Activated naive CD8-positive, alpha-beta T cell treated with anti-CD3 and anti-CD28 coated beads, Interleukin-2, amount 50 U/mL, for 24 hours (primary cell): ENCODE results near the gene MYH13.

Source experiments
- ATAC-seq: fragments of 150-1000 bp; cut with Tn5 transposase; one replicate; pipeline ENCODE4 v1.10.0; 2021
- DNase-seq: peaks from one replicate; pipeline ENCODE4 v3.0.0; 2021
- H3K27ac Mint-ChIP-seq: one replicate; pipeline ENCODE4 v1.8.0; 2021; ENCODE audit warnings: mild to moderate bottlenecking, mixed read lengths
- H3K27me3 Mint-ChIP-seq: one replicate; pipeline ENCODE4 v1.8.0; 2021; ENCODE audit warnings: mixed read lengths
- H3K36me3 Mint-ChIP-seq: one replicate; pipeline ENCODE4 v1.8.0; 2021; ENCODE audit warnings: low read depth, mixed read lengths
- H3K4me1 Mint-ChIP-seq: one replicate; pipeline ENCODE4 v1.8.0; 2021; ENCODE audit warnings: mixed read lengths
- H3K4me3 Mint-ChIP-seq: one replicate; pipeline ENCODE4 v1.8.0; 2021; ENCODE audit warnings: mild to moderate bottlenecking, moderate library complexity, mixed read lengths
- H3K9me3 Mint-ChIP-seq: one replicate; pipeline ENCODE4 v1.8.0; 2021; ENCODE audit warnings: mixed read lengths

Gene MYH13

DNA sequence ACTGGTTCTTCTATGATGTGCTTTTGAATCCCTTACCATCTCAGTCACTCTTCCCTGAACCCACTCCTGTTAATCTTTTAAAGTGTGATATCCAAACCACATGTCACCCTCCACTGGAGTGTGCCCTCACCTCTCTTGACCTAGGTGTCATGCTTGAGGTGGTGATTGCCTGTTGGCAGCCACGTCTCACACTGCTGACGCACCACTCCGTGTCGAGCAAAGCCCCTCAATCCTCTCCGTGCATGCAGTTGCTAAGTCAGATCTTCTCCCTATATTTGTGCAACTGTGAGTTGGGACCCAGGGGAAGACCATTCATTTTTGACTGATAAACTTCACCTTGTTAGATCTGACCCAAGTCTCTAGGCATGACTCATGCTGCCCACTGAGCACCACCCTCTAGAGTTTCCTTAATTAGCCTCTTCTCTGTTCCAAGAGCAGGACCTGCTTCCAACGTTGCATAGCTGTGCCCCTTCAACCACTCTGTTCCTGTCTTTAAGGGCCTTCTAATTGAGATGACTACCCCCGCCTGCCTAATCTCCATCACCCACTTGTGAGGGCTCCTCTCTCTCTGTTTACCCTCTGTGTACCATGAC, 2.7 kb downstream of the MYH13 start:
- H3K27ac Mint-ChIP-seq = no peak overlapping the region
- peaks cover 5% of the 10 kb centered on the region for H3K27me3 Mint-ChIP-seq
- H3K9me3 Mint-ChIP-seq = no peaks in the 10 kb centered on the region
- no peaks in the 10 kb centered on the region for H3K4me1 Mint-ChIP-seq
- ATAC-seq (no peak), DNase-seq (no peak)
- no peak overlapping the region for H3K4me3 Mint-ChIP-seq
- no peaks in the 10 kb centered on the region for H3K36me3 Mint-ChIP-seq

DNA sequence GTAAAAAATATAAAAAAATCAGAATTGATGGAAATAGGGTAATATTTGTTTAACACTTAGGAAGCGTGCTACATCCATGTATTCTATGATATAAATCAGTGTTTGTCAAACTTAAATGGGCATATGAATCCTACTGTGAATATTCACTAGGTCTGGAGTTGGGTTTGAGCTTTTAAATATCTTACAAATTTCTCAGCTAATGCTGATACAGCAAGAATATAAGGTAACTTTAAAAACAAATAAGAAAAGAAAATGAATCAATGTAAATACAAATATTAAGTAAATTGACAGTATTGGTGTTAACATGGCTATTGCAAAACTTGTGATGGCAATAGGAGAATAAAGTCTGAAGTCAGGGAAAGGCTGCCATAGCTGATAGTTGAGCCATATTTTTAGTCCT, 3.6 kb downstream of the MYH13 start:
- Mint-ChIP-seq H3K27ac (no peak overlapping the region), H3K9me3 (no peaks in the 10 kb centered on the region), H3K27me3 (peaks cover 5% of the 10 kb centered on the region), H3K4me1 (no peaks in the 10 kb centered on the region), H3K4me3 (no peak overlapping the region), H3K36me3 (no peaks in the 10 kb centered on the region)
- ATAC-seq = no peak
- no peak for DNase-seq

DNA sequence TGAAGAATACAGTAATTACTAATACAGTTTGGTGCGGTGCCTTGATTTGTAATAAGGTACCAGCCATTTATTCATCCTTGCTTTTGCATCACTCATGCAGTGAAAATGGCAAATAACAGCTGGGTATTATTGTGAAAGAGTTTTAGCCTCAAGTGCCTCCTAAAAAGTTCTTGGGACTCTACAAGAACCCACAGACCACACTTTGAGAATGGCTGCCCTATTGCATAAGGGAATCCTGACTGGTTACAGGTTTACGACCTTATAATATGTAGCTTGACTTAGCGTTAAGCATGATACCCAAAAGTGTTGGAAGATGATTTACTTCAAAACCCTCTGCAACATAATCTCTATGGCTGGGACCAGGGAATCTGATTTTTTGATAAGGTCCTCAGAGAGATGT, 4.2 kb downstream of the MYH13 start:
- no peak overlapping the region for H3K27ac Mint-ChIP-seq
- DNase-seq (no peak), ATAC-seq (no peak)
- no peak overlapping the region for H3K4me3 Mint-ChIP-seq
- no peaks in the 10 kb centered on the region for H3K9me3 Mint-ChIP-seq
- H3K27me3 Mint-ChIP-seq = peaks cover 5% of the 10 kb centered on the region
- H3K4me1 Mint-ChIP-seq = no peaks in the 10 kb centered on the region
- no peaks in the 10 kb centered on the region for H3K36me3 Mint-ChIP-seq

DNA sequence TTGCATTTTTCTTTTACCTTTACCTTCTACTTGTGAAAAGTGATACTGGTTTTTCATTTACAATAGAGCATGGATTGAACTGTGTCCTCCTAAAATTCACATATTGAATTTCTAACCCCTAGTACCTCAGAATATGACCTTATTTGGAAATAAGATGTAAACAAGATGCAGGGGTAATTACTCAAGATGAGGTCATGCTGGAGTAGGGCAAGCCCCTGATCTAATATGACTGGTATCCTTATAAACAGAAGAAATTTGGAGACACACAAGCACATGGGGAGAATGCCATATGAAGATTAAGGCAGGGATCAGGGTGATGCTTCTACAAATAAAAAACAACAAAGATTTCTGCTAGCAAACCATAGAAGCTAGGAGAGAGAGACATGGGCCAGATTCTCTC, 12.2 kb downstream of the MYH13 start:
- peaks cover 4% of the 10 kb centered on the region for H3K27me3 Mint-ChIP-seq
- H3K27ac Mint-ChIP-seq = no peak overlapping the region
- H3K9me3 Mint-ChIP-seq = no peaks in the 10 kb centered on the region
- no peaks in the 10 kb centered on the region for H3K36me3 Mint-ChIP-seq
- ATAC-seq (no peak), DNase-seq (no peak)
- no peak overlapping the region for H3K4me3 Mint-ChIP-seq
- H3K4me1 Mint-ChIP-seq = no peaks in the 10 kb centered on the region

DNA sequence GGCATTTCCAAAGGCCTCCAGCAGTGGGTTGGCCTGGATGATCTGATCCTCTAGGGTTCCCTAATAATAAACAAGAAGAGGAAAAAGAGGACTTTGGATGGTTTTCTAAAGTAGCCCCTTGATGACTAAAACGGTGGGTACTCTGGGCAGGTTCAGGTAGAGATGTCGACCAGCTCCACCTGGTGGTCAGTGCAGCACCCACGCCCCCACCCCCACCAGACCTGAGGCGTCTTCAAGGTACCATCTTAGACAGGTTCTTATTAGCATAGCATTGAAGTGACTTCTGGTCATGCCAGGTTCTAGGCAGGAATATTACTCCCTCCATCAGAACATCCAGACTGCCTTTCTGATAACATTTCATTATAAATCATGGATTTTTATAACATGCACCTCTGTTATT, 15.0 kb downstream of the MYH13 start:
- DNase-seq = peak; percentile 22
- no peaks in the 10 kb centered on the region for H3K4me1 Mint-ChIP-seq
- no peaks in the 10 kb centered on the region for H3K9me3 Mint-ChIP-seq
- H3K36me3 Mint-ChIP-seq = no peaks in the 10 kb centered on the region
- no peak overlapping the region for H3K4me3 Mint-ChIP-seq
- H3K27ac Mint-ChIP-seq = no peak overlapping the region
- ATAC-seq = no peak
- H3K27me3 Mint-ChIP-seq = peaks cover 4% of the 10 kb centered on the region

- Mint-ChIP-seq H3K27ac (no peak overlapping the region), H3K4me1 (no peaks in the 10 kb centered on the region), H3K36me3 (no peaks in the 10 kb centered on the region), H3K4me3 (no peak overlapping the region), H3K27me3 (peaks cover 2% of the 10 kb centered on the region), H3K9me3 (no peaks in the 10 kb centered on the region)
- no peak for ATAC-seq
- DNase-seq = no peak
Measured at GRCh38 chr17:10354651-10355050, 18.2 kb downstream of the MYH13 start.

DNA sequence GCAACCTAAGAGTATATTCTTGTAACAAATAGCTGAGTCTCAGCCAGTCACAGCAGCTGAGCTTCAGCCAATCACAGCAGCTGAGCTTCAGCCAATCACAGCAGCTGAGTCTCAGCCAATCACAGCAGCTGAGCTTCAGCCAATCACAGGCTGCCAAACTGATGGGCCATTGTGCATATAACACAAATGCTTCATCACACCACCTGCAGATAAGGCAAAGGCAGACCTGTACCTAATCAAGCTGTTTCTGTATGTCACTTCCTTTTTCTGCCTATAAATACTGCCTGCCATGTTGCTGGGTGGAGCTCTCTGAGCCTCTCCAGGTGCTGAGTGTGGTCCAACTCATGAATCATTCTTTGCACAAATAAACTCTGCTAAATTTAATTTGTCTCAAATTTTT, 19.9 kb downstream of the MYH13 start:
- H3K27me3 Mint-ChIP-seq = peaks cover 2% of the 10 kb centered on the region
- no peaks in the 10 kb centered on the region for H3K36me3 Mint-ChIP-seq
- no peaks in the 10 kb centered on the region for H3K4me1 Mint-ChIP-seq
- no peak overlapping the region for H3K27ac Mint-ChIP-seq
- no peak overlapping the region for H3K4me3 Mint-ChIP-seq
- DNase-seq (no peak), ATAC-seq (no peak)
- H3K9me3 Mint-ChIP-seq = no peaks in the 10 kb centered on the region

GRCh38 chr17:10349403-10349802, 23.4 kb downstream of the MYH13 start:
- ATAC-seq = no peak

GRCh38 chr17:10344816-10345215, 28.0 kb downstream of the MYH13 start:
- no peak overlapping the region for H3K27ac Mint-ChIP-seq
- no peak for DNase-seq
- no peaks in the 10 kb centered on the region for H3K4me1 Mint-ChIP-seq
- H3K4me3 Mint-ChIP-seq = no peak overlapping the region
- no peak for ATAC-seq
- no peaks in the 10 kb centered on the region for H3K36me3 Mint-ChIP-seq
- peaks cover 8% of the 10 kb centered on the region for H3K27me3 Mint-ChIP-seq
- no peaks in the 10 kb centered on the region for H3K9me3 Mint-ChIP-seq

More at GRCh38 chr17:10349403-10349802, 23.4 kb downstream of the MYH13 start:
- Mint-ChIP-seq H3K27ac (no peak overlapping the region), H3K4me3 (no peak overlapping the region), H3K9me3 (no peaks in the 10 kb centered on the region), H3K27me3 (peaks cover 4% of the 10 kb centered on the region), H3K4me1 (no peaks in the 10 kb centered on the region), H3K36me3 (no peaks in the 10 kb centered on the region)
- DNase-seq = no peak

DNA sequence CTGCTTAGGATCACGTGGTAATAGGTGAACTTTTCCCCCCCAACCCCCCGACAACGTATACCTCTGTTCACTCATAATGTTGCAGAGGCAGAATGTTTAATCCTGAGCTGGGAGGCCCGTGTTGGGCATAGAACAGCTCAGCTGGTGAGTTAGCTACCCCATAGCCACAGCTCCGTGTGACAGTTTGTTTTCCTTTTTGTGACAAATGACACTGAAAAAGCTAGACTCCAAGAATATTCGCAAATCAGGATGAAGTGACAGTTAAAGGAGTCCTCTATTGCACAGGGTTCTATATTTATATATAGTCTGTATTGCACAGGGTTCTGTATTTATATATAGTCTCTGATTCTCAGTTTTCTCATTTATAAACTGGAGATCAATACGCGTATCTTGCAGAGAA, 33.8 kb downstream of the MYH13 start:
- Mint-ChIP-seq H3K36me3 (no peaks in the 10 kb centered on the region), H3K27me3 (peaks cover 6% of the 10 kb centered on the region), H3K9me3 (no peaks in the 10 kb centered on the region), H3K4me1 (no peaks in the 10 kb centered on the region), H3K4me3 (no peak overlapping the region), H3K27ac (no peak overlapping the region)
- no peak for DNase-seq
- ATAC-seq = no peak

DNA sequence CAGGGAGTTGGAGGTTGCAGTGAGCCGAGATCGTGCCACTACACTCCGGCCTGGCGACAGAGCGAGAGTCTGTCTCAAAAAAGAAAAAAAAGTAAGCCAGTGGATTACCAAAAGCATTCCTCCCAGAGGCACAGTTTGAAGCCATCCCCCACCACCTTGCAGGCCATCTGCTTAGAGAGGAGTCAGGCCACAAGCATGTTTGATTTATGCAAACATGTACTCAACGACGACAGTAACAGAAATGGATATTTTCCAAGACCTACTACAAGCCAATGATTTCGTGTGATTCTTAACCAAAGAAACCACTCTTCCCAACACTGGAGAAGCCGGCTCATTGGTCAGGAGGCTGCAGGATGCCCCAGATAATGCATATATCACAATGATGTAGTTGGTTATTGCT, 34.8 kb downstream of the MYH13 start:
- no peaks in the 10 kb centered on the region for H3K4me1 Mint-ChIP-seq
- H3K4me3 Mint-ChIP-seq = no peak overlapping the region
- ATAC-seq = no peak
- H3K27me3 Mint-ChIP-seq = peaks cover 6% of the 10 kb centered on the region
- no peaks in the 10 kb centered on the region for H3K9me3 Mint-ChIP-seq
- H3K27ac Mint-ChIP-seq = no peak overlapping the region
- DNase-seq = no peak
- H3K36me3 Mint-ChIP-seq = no peaks in the 10 kb centered on the region

DNA sequence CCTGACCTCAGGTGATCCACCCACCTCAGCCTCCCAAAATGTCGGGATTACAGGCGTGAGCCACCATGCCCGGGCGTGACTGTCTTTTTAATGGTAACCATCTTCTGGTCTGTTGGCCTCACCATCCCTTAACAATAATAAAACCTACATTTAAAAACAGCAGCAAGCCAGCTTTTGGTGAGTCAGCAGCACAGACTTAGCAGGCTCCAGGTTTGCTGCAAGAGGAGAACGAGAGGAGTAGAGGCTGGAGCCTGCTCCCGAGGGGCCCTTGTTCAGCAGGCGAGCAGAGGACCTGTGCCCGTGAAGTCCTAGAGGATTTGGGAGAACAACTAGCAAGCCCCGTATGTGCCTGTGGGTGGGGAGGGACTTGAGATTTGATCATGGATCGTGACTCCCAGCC, 35.7 kb downstream of the MYH13 start:
- Mint-ChIP-seq H3K9me3 (no peaks in the 10 kb centered on the region), H3K36me3 (no peaks in the 10 kb centered on the region), H3K27me3 (peaks cover 3% of the 10 kb centered on the region), H3K4me1 (no peaks in the 10 kb centered on the region), H3K27ac (no peak overlapping the region), H3K4me3 (no peak overlapping the region)
- no peak for DNase-seq
- ATAC-seq = no peak

DNA sequence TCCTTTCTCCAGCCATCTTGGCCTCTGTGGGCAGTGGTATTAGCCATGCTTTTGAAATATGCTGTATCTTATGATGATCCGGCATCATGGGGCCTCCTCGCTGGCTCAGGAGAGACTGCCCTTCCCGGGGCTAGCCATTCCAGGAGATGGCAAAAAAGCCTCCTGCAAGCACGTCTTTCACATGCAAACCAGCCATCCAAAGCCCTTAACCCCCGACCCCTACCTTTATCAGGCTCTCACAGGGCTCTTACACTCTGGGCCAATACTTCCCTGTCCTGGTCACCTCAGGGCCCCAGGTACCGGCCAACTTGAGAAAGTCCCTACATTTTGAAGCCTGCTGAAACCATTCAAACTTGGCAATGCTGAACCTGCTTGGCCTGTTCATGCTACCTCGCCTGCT, 36.4 kb downstream of the MYH13 start:
- no peaks in the 10 kb centered on the region for H3K9me3 Mint-ChIP-seq
- no peak overlapping the region for H3K27ac Mint-ChIP-seq
- H3K27me3 Mint-ChIP-seq = no peaks in the 10 kb centered on the region
- H3K4me1 Mint-ChIP-seq = no peaks in the 10 kb centered on the region
- no peak overlapping the region for H3K4me3 Mint-ChIP-seq
- ATAC-seq (no peak), DNase-seq (no peak)
- no peaks in the 10 kb centered on the region for H3K36me3 Mint-ChIP-seq

DNA sequence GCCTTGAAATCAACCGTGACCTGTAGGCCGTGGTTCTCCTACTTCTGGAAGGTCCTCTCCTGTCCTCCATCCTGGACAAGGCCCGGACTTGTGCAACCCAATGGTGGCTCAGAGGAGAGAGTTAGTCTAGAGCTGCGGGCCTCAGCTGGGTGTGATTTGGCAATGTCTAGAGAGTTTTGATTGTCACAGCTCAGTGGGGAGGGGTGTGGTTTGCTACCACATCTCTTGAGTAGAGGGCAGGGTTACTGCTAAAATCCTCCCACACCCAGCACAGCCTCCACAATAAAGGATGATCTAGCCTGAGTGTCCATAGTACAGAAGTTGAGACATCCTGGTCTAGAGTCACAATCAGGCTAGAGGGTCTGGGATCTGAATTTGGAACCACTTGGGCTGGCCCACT, 40.3 kb downstream of the MYH13 start:
- Mint-ChIP-seq H3K9me3 (no peaks in the 10 kb centered on the region), H3K36me3 (no peaks in the 10 kb centered on the region), H3K27ac (no peak overlapping the region), H3K27me3 (peaks cover 10% of the 10 kb centered on the region), H3K4me1 (no peaks in the 10 kb centered on the region), H3K4me3 (no peak overlapping the region)
- DNase-seq (no peak), ATAC-seq (no peak)

DNA sequence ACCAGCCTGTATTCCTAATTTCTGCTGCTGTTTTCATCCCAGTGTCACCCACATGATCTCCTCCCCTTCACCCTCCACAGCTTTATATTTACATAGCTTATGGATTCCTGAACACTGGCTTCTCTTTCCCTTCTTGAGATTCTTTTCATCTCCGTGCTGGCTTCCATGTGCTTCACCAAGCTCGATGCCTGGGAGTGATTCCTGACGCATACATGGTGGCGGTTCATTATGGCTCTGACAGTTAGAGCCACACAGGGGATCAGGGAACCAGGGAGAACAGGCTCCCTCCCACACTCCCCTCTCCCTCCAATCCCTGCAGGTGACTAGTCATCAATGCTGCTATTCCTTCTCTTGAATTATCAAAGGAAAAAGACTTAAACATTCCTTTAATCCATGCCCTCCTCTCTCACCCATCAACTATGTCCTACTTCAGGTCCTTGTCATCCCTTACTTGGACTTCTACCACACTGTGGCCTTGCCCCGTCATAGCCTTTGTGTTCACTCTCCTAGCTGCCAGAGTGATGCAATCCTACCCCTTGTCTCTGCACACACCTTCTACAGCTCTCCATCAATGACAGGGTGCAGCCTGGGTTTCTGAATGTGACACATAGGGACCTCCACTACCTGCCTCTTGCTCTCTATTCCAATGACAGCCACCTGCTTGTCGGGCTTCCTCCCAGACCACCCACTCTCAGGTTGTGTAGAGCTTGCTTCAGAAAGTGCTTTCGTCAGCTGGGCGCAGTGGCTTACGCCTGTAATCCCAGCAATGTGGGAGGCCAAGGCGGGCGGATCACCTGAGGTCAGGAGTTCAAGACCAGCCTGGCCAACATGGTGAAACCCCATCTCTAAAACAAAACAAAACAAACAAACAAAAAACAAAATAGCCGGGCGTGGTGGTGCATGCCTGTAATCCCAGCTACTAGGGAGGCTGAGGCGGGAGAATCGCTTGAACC, 43.6 kb downstream of the MYH13 start:
- Mint-ChIP-seq H3K36me3 (no peaks in the 10 kb centered on the region), H3K4me3 (no peak overlapping the region), H3K4me1 (no peaks in the 10 kb centered on the region), H3K27me3 (peaks cover 11% of the 10 kb centered on the region), H3K9me3 (no peaks in the 10 kb centered on the region), H3K27ac (no peak overlapping the region)
- no peak for ATAC-seq
- DNase-seq = no peak
